Measurements from ENCODE around the gene HCN4. TPM values are rescaled to one million over a fixed set of nuclear protein-coding genes. Genes with fewer than 3 reads are reported as not detected.

The HCN4 gene
- total and polyA plus RNA-seq, 2 donors (not counting 1 experiment from before 2014, with no cell fraction given), result not detected

- no peaks in the 10 kb centered on the region for H3K36me3 ChIP-seq (ENCODE audit: control insufficient read depth, insufficient read depth, low read length)
- no peaks in the 10 kb centered on the region for H3K9me3 ChIP-seq (ENCODE audit: control insufficient read depth, insufficient read depth, low read depth, low read length)
- H3K4me2 ChIP-seq (ENCODE audit: extremely low read depth, insufficient read depth, low read length), result no peak overlapping the region
- H3K27ac ChIP-seq (ENCODE audit: insufficient read depth, low read length), result no peak overlapping the region
- TF ChIP-seq EZH2 (IDR thresholded peaks at IDR 0.05; ENCODE audit: low read length, missing control alignments) (no peak), CTCF (conservative IDR thresholded peaks at IDR 0.05 in 1 of 2, IDR thresholded peaks at IDR 0.05 in 1 of 2; ENCODE audit: low read depth in 1 of 2, low read length in 2 of 2) (no peak)
- DNase-seq (ENCODE audit: low read depth in 2 of 2), result no peak
- no peaks in the 10 kb centered on the region for H3K4me1 ChIP-seq (ENCODE audit: control insufficient read depth, extremely low read depth, insufficient read depth, low read length)
- no peaks in the 10 kb centered on the region for H4K20me1 ChIP-seq (ENCODE audit: control insufficient read depth, extremely low read depth, insufficient read depth, low read length)
- H3K9ac ChIP-seq (ENCODE audit: insufficient read depth, low read length), result no peak overlapping the region
- H3K27me3 ChIP-seq (ENCODE audit: control insufficient read depth, insufficient read depth, low read length), result no peaks in the 10 kb centered on the region
- no peak overlapping the region for H2AFZ ChIP-seq (ENCODE audit: low read length)
- no peaks in the 10 kb centered on the region for H3K79me2 ChIP-seq (ENCODE audit: control insufficient read depth, insufficient read depth, low read length)
- H3K4me3 ChIP-seq (replicated peaks in 1 of 4; ENCODE audit: control extremely low read depth in 1 of 4, insufficient read depth in 1 of 4, low read depth in 3 of 4, low read length in 4 of 4), result no peak overlapping the region
Measured at GRCh38 chr15:73331501-73331900, 37.3 kb downstream of the HCN4 start.

- Histone ChIP-seq H3K36me3 (ENCODE audit: control insufficient read depth, insufficient read depth, low read length) (no peaks in the 10 kb centered on the region), H3K27me3 (ENCODE audit: control insufficient read depth, insufficient read depth, low read length) (no peaks in the 10 kb centered on the region), H3K4me3 (replicated peaks in 1 of 4; ENCODE audit: control extremely low read depth in 1 of 4, insufficient read depth in 1 of 4, low read depth in 3 of 4, low read length in 4 of 4) (no peak overlapping the region), H2AFZ (ENCODE audit: low read length) (no peak overlapping the region), H3K9ac (ENCODE audit: insufficient read depth, low read length) (no peak overlapping the region), H3K27ac (ENCODE audit: insufficient read depth, low read length) (no peak overlapping the region), H3K4me2 (ENCODE audit: extremely low read depth, insufficient read depth, low read length) (no peak overlapping the region), H3K79me2 (ENCODE audit: control insufficient read depth, insufficient read depth, low read length) (no peaks in the 10 kb centered on the region), H4K20me1 (ENCODE audit: control insufficient read depth, extremely low read depth, insufficient read depth, low read length) (no peaks in the 10 kb centered on the region), H3K9me3 (ENCODE audit: control insufficient read depth, insufficient read depth, low read depth, low read length) (no peaks in the 10 kb centered on the region), H3K4me1 (ENCODE audit: control insufficient read depth, extremely low read depth, insufficient read depth, low read length) (no peaks in the 10 kb centered on the region)
- no peak for DNase-seq (ENCODE audit: low read depth in 2 of 2)
- TF ChIP-seq CTCF (conservative IDR thresholded peaks at IDR 0.05 in 1 of 2, IDR thresholded peaks at IDR 0.05 in 1 of 2; ENCODE audit: low read depth in 1 of 2, low read length in 2 of 2) (no peak), EZH2 (IDR thresholded peaks at IDR 0.05; ENCODE audit: low read length, missing control alignments) (no peak)
Measured at GRCh38 chr15:73330206-73331051, 38.3 kb downstream of the HCN4 start.

GRCh38 chr15:73329501-73330200 is 39.1 kb downstream of the HCN4 start:
- TF ChIP-seq EZH2 (IDR thresholded peaks at IDR 0.05; ENCODE audit: low read length, missing control alignments), result no peak
- DNase-seq (ENCODE audit: low read depth in 2 of 2), result no peak

More at GRCh38 chr15:73329501-73330200, 39.1 kb downstream of the HCN4 start:
- no peaks in the 10 kb centered on the region for H3K36me3 ChIP-seq (ENCODE audit: control insufficient read depth, insufficient read depth, low read length)
- H3K4me2 ChIP-seq (ENCODE audit: extremely low read depth, insufficient read depth, low read length), result no peak overlapping the region
- no peak overlapping the region for H3K27ac ChIP-seq (ENCODE audit: insufficient read depth, low read length)
- no peaks in the 10 kb centered on the region for H3K9me3 ChIP-seq (ENCODE audit: control insufficient read depth, insufficient read depth, low read depth, low read length)
- no peaks in the 10 kb centered on the region for H3K4me1 ChIP-seq (ENCODE audit: control insufficient read depth, extremely low read depth, insufficient read depth, low read length)
- no peaks in the 10 kb centered on the region for H3K27me3 ChIP-seq (ENCODE audit: control insufficient read depth, insufficient read depth, low read length)
- no peak overlapping the region for H3K4me3 ChIP-seq (replicated peaks in 1 of 4; ENCODE audit: control extremely low read depth in 1 of 4, insufficient read depth in 1 of 4, low read depth in 3 of 4, low read length in 4 of 4)
- no peaks in the 10 kb centered on the region for H3K79me2 ChIP-seq (ENCODE audit: control insufficient read depth, insufficient read depth, low read length)
- H4K20me1 ChIP-seq (ENCODE audit: control insufficient read depth, extremely low read depth, insufficient read depth, low read length), result no peaks in the 10 kb centered on the region
- H2AFZ ChIP-seq (ENCODE audit: low read length), result no peak overlapping the region
- H3K9ac ChIP-seq (ENCODE audit: insufficient read depth, low read length), result no peak overlapping the region
